ENCODE measurements around the gene ARF1.

Gene ARF1

DNA sequence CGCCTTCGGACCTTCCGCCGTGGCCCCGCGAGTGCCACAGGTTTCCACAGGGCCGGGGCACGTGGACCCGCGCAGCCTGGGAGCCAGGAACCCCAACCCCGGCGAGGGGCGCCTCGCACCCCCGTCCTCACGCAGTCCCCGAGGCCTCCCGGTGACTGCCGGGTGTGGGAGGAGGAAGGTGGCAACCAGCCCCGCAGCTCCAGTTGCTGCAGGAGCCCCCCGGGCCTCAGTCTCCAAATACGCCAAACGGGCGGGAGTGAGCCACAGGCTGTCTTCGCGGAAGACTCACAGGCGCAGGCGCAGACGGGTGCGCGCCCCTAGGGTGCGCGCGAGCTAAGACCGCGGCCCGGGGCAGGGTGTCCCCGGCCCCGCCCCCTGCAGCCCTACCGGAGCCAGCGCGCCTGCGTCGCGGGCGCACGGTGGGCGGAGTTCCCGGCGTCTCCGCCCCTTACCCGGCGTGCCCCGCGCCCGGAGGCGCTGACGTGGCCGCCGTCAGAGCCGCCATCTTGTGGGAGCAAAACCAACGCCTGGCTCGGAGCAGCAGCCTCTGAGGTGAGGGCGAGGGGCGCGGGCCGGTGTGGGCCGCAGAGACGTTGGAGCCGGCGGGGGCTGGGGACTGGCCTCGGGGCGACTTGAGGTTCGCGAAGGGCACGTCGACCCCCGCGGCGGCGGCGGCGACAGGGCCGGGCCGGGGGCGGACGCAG lies at the start of gene ARF1:
Gene ARF1 (plus strand): TSS at position 495 of the 704 bp plus-strand sequence. CDS start 14,407 bp downstream, outside the sequence.
- TF ChIP-seq, protein P1, sequence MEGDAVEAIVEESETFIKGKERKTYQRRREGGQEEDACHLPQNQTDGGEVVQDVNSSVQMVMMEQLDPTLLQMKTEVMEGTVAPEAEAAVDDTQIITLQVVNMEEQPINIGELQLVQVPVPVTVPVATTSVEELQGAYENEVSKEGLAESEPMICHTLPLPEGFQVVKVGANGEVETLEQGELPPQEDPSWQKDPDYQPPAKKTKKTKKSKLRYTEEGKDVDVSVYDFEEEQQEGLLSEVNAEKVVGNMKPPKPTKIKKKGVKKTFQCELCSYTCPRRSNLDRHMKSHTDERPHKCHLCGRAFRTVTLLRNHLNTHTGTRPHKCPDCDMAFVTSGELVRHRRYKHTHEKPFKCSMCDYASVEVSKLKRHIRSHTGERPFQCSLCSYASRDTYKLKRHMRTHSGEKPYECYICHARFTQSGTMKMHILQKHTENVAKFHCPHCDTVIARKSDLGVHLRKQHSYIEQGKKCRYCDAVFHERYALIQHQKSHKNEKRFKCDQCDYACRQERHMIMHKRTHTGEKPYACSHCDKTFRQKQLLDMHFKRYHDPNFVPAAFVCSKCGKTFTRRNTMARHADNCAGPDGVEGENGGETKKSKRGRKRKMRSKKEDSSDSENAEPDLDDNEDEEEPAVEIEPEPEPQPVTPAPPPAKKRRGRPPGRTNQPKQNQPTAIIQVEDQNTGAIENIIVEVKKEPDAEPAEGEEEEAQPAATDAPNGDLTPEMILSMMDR (IDR thresholded peaks at IDR 0.05; ENCODE audit: unreplicated experiment in 3 of 3), result no peak
- H3K9me3 Mint-ChIP-seq, result no peaks in the 10 kb centered on the region
- peaks cover under 1% of the 10 kb centered on the region for H3K27me3 Mint-ChIP-seq (ENCODE audit: low read depth)
- peak within 1 kb of the TSS; percentile 98 to 99 (median 98) for H3K4me3 Mint-ChIP-seq
- peaks cover 5% of the 10 kb centered on the region for H3K36me3 Mint-ChIP-seq (ENCODE audit: low read depth)
- H3K27ac Mint-ChIP-seq, result peak within 1 kb of the TSS; percentile 97 to 99 (median 99)
- peaks cover 40% of the 10 kb centered on the region for H3K4me1 Mint-ChIP-seq

DNA sequence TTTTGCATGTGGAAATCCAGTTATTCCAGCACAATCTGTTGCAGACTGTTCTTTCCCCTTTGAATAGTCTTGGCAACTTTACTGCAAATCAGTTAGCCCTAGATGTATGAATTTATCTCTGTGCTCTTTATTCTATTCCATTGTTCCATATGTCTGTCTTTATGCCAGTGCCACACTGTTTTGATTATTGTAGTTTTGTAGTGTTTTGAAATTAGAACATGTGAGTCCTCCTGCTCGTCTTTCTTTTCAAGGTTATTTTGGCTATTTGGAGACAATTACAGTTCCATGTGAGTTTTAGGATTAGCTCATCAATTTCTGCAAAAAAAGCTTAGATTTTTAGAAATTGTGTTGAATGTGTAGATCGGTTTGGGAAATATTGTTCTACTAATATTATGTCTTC lies 49.1 kb upstream of the ARF1 start:
- no peaks in the 10 kb centered on the region for H3K4me1 Mint-ChIP-seq
- TF ChIP-seq, protein P1 (IDR thresholded peaks at IDR 0.05; ENCODE audit: unreplicated experiment in 3 of 3), result no peak
- H3K4me3 Mint-ChIP-seq, result no peak overlapping the region
- no peaks in the 10 kb centered on the region for H3K36me3 Mint-ChIP-seq (ENCODE audit: low read depth)
- peaks cover 30% of the 10 kb centered on the region for H3K27me3 Mint-ChIP-seq (ENCODE audit: low read depth)
- no peak overlapping the region for H3K27ac Mint-ChIP-seq
- H3K9me3 Mint-ChIP-seq, result peaks cover 17% of the 10 kb centered on the region

DNA sequence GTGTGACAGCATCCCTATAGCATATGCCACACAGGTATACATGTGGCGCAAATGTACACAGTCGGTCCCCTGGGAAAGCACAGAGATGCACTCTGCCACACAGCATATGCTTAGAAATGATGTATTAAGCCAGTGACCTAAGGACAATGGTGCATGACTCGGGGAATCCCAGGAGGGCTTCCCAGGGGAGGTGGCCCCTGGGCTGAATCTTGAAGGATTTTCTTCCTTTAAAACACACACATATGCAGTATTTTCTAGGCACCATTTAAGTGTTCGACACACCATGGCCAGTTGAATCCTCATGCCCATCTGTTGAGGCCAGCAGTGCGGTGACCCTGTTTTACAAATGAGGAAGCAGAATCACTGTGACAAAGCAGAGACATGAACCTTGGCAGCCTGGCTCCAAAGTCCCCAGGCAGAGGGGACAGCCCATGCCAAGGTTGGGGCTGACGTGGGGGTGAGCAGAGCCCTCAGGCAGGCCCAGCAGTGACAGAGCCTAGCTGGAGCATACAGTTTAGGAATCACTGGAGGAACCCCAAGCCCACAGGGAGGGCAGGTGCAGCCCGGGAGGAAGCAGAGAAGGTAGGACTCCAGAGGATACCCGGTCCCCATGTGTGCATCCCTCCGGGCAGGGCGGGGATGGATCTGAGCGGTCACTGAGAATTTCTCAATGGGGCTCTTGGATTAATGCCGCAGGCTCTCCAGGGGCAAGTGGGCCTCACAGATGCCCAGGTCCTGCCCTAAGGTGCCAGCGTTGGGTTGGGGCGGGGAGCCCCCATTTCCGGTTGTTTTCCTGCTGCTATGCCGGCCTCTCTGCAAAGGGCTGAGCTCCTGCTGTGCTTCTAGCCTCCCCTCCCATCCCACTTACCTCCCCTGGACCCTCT lies 47.3 kb upstream of the ARF1 start:
- TF ChIP-seq, protein P1 (IDR thresholded peaks at IDR 0.05; ENCODE audit: unreplicated experiment in 3 of 3), result no peak
- Mint-ChIP-seq H3K4me1 (no peaks in the 10 kb centered on the region), H3K9me3 (peaks cover 17% of the 10 kb centered on the region), H3K4me3 (no peak overlapping the region), H3K27ac (no peak overlapping the region), H3K36me3 (ENCODE audit: low read depth) (no peaks in the 10 kb centered on the region), H3K27me3 (ENCODE audit: low read depth) (peaks cover 38% of the 10 kb centered on the region)

DNA sequence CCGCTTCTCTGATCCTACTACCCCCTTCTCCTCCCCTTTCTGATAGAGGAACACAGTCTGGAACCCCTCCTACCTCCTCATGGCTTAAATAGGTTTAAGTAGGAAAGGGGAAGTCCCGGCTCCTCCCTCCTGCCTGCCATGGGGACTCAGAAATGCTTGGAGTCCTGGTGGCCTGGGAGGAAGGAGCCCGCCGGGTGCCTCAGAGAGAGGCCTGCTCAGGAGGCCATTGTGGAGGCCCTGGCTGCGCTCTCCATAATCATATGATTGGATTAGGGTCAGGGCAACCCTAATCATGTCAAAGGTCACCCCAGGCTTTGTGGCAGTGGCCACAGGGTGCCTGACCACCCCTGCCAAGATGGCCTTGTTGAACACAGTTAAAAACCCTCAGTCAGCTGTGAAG lies 46.7 kb upstream of the ARF1 start:
- Mint-ChIP-seq H3K9me3 (peaks cover 17% of the 10 kb centered on the region), H3K36me3 (ENCODE audit: low read depth) (no peaks in the 10 kb centered on the region), H3K27me3 (ENCODE audit: low read depth) (peaks cover 38% of the 10 kb centered on the region), H3K4me3 (no peak overlapping the region), H3K27ac (no peak overlapping the region), H3K4me1 (no peaks in the 10 kb centered on the region)
- TF ChIP-seq, protein P1 (IDR thresholded peaks at IDR 0.05; ENCODE audit: unreplicated experiment in 3 of 3), result no peak

DNA sequence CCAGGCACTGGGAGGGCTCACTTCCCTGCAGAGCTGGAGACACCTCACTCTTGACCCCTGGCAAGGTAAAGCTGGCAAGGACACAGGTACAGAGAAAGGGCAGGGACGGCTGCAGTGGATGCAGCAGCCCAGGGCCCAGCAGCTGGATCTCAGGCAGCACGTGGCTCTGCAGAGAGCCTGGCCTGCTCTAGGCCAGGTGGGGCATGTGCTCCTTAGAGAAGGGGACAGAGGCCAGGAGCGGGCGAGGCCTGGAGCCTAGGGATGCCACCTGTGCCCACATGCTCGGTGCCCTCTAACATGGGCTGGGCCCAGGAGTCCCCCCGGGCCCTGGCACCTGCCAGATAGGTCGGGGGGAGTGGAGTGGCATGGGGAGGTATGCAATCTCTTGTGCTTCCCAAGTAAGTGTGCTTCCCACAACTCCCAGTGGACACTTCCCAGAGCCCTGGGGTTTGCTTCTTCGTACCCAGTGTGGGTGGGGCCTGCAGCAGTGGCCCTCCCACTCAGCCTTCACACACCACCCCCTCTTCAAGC lies 45.7 kb upstream of the ARF1 start:
- Mint-ChIP-seq H3K9me3 (peaks cover 14% of the 10 kb centered on the region), H3K4me1 (no peaks in the 10 kb centered on the region), H3K4me3 (no peak overlapping the region), H3K27ac (no peak overlapping the region), H3K27me3 (ENCODE audit: low read depth) (peaks cover 31% of the 10 kb centered on the region), H3K36me3 (ENCODE audit: low read depth) (no peaks in the 10 kb centered on the region)
- TF ChIP-seq, protein P1 (IDR thresholded peaks at IDR 0.05; ENCODE audit: unreplicated experiment in 3 of 3), result no peak

All from nephron (organoid).